C4-2B (cell line): ENCODE results near the gene ADAMTS1.

Experiments
- ZFX ChIP-seq: fragments of 450-650 bp; IDR thresholded peaks from 2 replicates; pipeline ENCODE4 v1.6.1; 2017
- TF ChIP-seq, protein P1 (sequence below): fragments of 450-650 bp; conservative IDR thresholded peaks from 2 replicates; pipeline ENCODE4 v1.5.1; 2017; ENCODE audit warnings: mild to moderate bottlenecking

- TF ChIP-seq, protein P1, sequence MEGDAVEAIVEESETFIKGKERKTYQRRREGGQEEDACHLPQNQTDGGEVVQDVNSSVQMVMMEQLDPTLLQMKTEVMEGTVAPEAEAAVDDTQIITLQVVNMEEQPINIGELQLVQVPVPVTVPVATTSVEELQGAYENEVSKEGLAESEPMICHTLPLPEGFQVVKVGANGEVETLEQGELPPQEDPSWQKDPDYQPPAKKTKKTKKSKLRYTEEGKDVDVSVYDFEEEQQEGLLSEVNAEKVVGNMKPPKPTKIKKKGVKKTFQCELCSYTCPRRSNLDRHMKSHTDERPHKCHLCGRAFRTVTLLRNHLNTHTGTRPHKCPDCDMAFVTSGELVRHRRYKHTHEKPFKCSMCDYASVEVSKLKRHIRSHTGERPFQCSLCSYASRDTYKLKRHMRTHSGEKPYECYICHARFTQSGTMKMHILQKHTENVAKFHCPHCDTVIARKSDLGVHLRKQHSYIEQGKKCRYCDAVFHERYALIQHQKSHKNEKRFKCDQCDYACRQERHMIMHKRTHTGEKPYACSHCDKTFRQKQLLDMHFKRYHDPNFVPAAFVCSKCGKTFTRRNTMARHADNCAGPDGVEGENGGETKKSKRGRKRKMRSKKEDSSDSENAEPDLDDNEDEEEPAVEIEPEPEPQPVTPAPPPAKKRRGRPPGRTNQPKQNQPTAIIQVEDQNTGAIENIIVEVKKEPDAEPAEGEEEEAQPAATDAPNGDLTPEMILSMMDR = no peak
- TF ChIP-seq ZFX = no peak
Observed at GRCh38 chr21:26852423-26852822, 7.2 kb upstream of the ADAMTS1 start.
